COR-L47 (cell line): Measurements from ENCODE around the gene GLDC.

Source experiments
- DNase-seq: peaks from one replicate; lab custom pipeline; 2025; lab: John Stamatoyannopoulos, UW

Gene GLDC

GRCh38 chr9:6502399-6502798 lies 143.1 kb downstream of the GLDC start:
- DNase-seq: no peak

GRCh38 chr9:6501526-6502210 lies 143.9 kb downstream of the GLDC start:
- no peak for DNase-seq

GRCh38 chr9:6498982-6499381 lies 146.5 kb downstream of the GLDC start:
- DNase-seq: no peak

- no peak for DNase-seq
These were observed 150.1 kb downstream of the GLDC start for GRCh38 chr9:6495466-6495865.

GRCh38 chr9:6490863-6491262 lies 154.7 kb downstream of the GLDC start:
- DNase-seq: no peak

GRCh38 chr9:6489099-6489498 lies 156.4 kb downstream of the GLDC start:
- DNase-seq: no peak

- no peak for DNase-seq
These were observed 157.1 kb downstream of the GLDC start for GRCh38 chr9:6488395-6488794.

GRCh38 chr9:6484210-6484609 lies 161.3 kb downstream of the GLDC start:
- no peak for DNase-seq
